NT2/D1 (cell line): ENCODE data around the gene BRINP1.

Experiments used
- DNase-seq: peaks from one replicate; pipeline ENCODE4 v3.0.0-alpha.2; 2011; ENCODE audit warnings: low read depth, low spot score
- H3K27me3 ChIP-seq: 2 replicates; pipeline ENCODE4 v1.6.0; 2011; ENCODE audit warnings: mild to moderate bottlenecking; ENCODE audit not compliant: insufficient read length, insufficient read depth
- H3K36me3 ChIP-seq: 2 replicates; pipeline ENCODE4 v1.6.1; 2011; ENCODE audit warnings: mild to moderate bottlenecking, low read length, mixed read lengths; ENCODE audit not compliant: insufficient read depth, insufficient read length
- H3K4me1 ChIP-seq: 2 replicates; pipeline ENCODE4 v1.5.1; 2011; ENCODE audit not compliant: insufficient read depth, insufficient read length
- H3K4me3 ChIP-seq: 2 replicates; pipeline ENCODE4 v1.5.1; 2011; ENCODE audit warnings: low read depth; ENCODE audit not compliant: insufficient read length
- H3K9ac ChIP-seq: 2 replicates; pipeline ENCODE4 v1.6.0; 2011; ENCODE audit warnings: low read depth; ENCODE audit not compliant: insufficient read length
- H3K9me3 ChIP-seq: 2 replicates; pipeline ENCODE4 v1.5.1; 2011; ENCODE audit warnings: mild to moderate bottlenecking, low read length; ENCODE audit not compliant: insufficient read depth
- SUZ12 ChIP-seq: IDR thresholded peaks from 2 replicates; pipeline ENCODE4 v1.6.1; 2011; ENCODE audit not compliant: insufficient read length, insufficient read depth; ENCODE audit errors: extremely low read depth
- YY1 ChIP-seq: IDR thresholded peaks from 2 replicates; pipeline ENCODE4 v1.6.1; 2011; ENCODE audit not compliant: insufficient read length, insufficient read depth
- ZNF274 ChIP-seq: IDR thresholded peaks from 2 replicates; pipeline ENCODE4 v1.6.1; 2011; ENCODE audit warnings: mild to moderate bottlenecking, low read depth, low read length

Gene BRINP1

DNA sequence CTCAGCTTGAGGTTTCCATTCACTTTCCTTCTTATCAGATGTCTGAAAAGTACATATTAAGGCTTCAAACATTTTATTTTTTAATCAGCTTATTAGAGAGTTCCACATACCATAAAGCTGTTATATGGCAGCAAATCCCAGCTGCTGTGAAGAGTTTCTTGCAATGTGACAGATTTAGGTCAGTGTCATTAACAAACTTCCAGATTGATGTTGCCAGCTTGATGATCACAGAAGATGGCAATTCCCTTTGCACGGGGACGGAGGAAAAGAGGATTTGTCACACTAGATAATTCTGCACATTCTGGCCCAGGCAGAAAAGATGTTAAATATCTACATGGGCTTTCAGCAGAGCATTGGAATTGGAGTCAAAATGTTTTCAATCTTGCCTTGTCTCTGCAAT, 215.8 kb downstream of the BRINP1 start:
- TF ChIP-seq YY1 (no peak), ZNF274 (no peak), SUZ12 (no peak)
- H3K36me3 ChIP-seq, result no peaks in the 10 kb centered on the region
- H3K9ac ChIP-seq, result no peak overlapping the region
- no peak for DNase-seq
- H3K27me3 ChIP-seq, result no peaks in the 10 kb centered on the region
- no peaks in the 10 kb centered on the region for H3K9me3 ChIP-seq
- no peaks in the 10 kb centered on the region for H3K4me1 ChIP-seq
- no peak overlapping the region for H3K4me3 ChIP-seq

DNA sequence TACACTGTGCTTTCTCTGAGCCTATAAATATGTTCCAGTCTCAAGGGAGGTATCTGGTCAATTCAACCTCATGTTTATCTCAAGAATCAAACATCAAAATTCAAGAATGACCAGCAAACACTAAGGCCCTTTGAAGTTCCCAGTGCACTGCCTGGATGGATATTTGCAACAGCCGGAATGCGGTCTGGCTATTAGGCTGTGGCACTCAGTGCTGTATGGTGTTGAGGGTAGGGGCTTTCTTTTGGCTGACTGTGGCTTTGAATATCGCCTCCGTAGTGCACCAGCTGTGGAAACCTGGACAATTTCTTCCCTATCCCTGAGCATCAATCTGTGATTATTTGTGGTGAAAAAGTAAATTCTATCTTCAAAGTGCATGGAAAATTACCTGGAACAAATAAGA, 220.4 kb downstream of the BRINP1 start:
- no peak for DNase-seq
- no peak for TF ChIP-seq ZNF274
- no peak for TF ChIP-seq YY1
- Histone ChIP-seq H3K4me1 (no peaks in the 10 kb centered on the region), H3K9ac (no peak overlapping the region), H3K4me3 (no peak overlapping the region), H3K27me3 (no peaks in the 10 kb centered on the region), H3K9me3 (no peaks in the 10 kb centered on the region), H3K36me3 (no peaks in the 10 kb centered on the region)

DNA sequence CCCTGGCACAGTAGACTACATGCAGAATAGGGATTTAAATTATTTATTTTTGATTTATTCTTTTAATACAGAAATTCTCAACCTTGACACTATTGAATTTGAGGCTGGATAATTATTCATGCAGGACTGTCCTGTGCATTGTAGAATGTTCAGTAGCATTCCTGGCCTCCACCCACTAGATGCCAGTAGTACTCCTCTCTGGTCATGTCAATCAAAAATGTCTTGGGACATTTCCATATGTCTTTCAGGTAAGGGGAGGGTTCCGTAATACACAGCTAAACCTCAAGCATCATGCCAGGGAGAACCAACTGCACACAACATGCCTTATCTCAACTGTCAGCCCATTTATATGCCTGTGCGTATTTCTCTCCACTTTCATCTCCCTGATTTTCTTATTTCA, 231.8 kb downstream of the BRINP1 start:
- Histone ChIP-seq H3K36me3 (no peaks in the 10 kb centered on the region), H3K4me1 (no peaks in the 10 kb centered on the region), H3K4me3 (no peak overlapping the region), H3K9me3 (no peaks in the 10 kb centered on the region), H3K27me3 (no peaks in the 10 kb centered on the region), H3K9ac (no peak overlapping the region)
- TF ChIP-seq YY1, result no peak
- no peak for DNase-seq

DNA sequence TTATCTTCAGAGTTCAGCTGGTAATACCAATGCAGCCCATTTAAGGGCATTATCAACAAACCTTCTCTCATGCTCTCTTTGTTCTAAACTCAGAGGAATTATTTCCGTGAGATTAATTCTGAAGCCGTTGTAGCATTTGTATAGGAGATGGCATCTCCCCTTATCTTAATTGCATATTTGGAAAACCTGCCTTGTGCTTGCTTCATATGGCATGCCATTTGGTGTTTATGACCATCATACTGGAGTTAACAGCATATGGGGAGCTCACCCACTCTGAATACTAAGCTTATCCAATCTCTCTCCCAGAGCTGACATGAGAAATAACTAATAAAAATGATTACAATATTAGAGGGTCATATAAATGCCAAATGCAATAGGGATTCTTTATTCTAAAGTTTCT, 243.2 kb downstream of the BRINP1 start:
- Histone ChIP-seq H3K36me3 (no peaks in the 10 kb centered on the region), H3K27me3 (no peaks in the 10 kb centered on the region), H3K4me3 (no peak overlapping the region), H3K4me1 (no peaks in the 10 kb centered on the region), H3K9ac (no peak overlapping the region), H3K9me3 (no peaks in the 10 kb centered on the region)
- DNase-seq, result no peak
- TF ChIP-seq YY1 (no peak), ZNF274 (no peak), SUZ12 (no peak)

DNA sequence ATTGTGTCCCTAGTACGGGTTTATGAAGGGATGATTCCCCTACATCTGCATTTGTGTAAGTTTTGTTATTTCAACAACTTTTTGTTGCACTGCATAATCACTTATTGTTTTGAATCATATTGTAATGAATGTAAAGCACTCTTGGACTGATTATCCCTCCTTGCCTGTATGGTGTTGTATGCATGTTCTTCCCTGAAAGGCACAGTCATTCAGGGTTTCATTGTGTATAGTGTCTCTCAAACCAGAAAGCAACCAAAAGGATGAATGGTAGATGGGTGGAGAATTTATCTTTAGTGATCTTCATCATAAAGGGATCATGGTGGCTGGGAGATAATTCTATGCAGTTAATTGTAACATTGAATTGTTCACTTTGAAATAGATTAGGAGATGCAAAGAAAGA, 247.3 kb downstream of the BRINP1 start:
- H3K4me3 ChIP-seq, result no peak overlapping the region
- no peak for TF ChIP-seq ZNF274
- TF ChIP-seq SUZ12, result no peak
- no peak for TF ChIP-seq YY1
- H3K9ac ChIP-seq, result no peak overlapping the region
- H3K36me3 ChIP-seq, result no peaks in the 10 kb centered on the region
- H3K9me3 ChIP-seq, result no peaks in the 10 kb centered on the region
- no peaks in the 10 kb centered on the region for H3K4me1 ChIP-seq
- DNase-seq, result no peak
- H3K27me3 ChIP-seq, result no peaks in the 10 kb centered on the region

DNA sequence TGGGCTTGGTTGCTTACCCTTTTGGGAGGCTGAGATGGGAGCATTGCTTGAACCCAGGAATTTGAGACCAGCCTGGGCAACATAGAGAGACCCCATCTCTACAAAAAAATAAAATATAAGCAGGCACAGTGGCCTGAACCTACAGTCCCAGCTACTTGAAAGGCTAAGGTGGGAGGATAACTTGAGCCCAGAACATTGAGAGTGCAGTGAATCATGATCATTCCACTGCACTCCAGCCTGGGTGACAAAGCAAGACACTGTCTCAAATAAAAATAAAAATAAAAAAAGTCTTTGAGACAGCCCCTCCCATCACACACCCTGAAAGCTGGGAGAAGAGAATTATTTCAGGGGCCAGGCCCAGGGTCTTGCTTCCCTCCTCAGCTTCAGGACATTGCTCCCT, 251.8 kb downstream of the BRINP1 start:
- Histone ChIP-seq H3K27me3 (no peaks in the 10 kb centered on the region), H3K9ac (no peak overlapping the region), H3K4me1 (no peaks in the 10 kb centered on the region), H3K9me3 (no peaks in the 10 kb centered on the region), H3K4me3 (no peak overlapping the region), H3K36me3 (no peaks in the 10 kb centered on the region)
- DNase-seq, result no peak
- TF ChIP-seq ZNF274, result no peak
